HL-60/S4 (cell line): ENCODE results near the gene IL15RA.
"Not testable (repeated sequence)": the region's sequence is repeated elsewhere in the genome, so short reads cannot be mapped to it uniquely, and the experiment has no call there.

Experiments used
- in situ Hi-C: fragments of 300-500 bp; cut with MboI; formaldehyde crosslinking; loops from 2 replicates; pipeline ENCODE4 v1.14.3; 2022; ENCODE audit warnings: low sequenced_read_pairs

Gene IL15RA

GRCh38 chr10:5971315-5971832 lies 6.0 kb downstream of the IL15RA start:
- in situ Hi-C loops, result no loop called here

- in situ Hi-C loops, result no loop called here
Measured at GRCh38 chr10:5970527-5970926, 6.8 kb downstream of the IL15RA start.

- in situ Hi-C loops, result no loop called here
Measured at GRCh38 chr10:5970066-5970465, 7.3 kb downstream of the IL15RA start.

- in situ Hi-C loops, result no loop called here
Measured at GRCh38 chr10:5968681-5969453, 8.5 kb downstream of the IL15RA start.

GRCh38 chr10:5968037-5968680 lies 9.2 kb downstream of the IL15RA start:
- in situ Hi-C loops, result no loop called here

GRCh38 chr10:5965266-5965665 lies 12.1 kb downstream of the IL15RA start:
- in situ Hi-C loops, result no loop called here

GRCh38 chr10:5964736-5965135 lies 12.6 kb downstream of the IL15RA start:
- in situ Hi-C loops, result no loop called here

GRCh38 chr10:5963591-5963990 lies 13.8 kb downstream of the IL15RA start:
- in situ Hi-C loops, result no loop called here

- in situ Hi-C loops, result no loop called here
Measured at GRCh38 chr10:5963071-5963470, 14.3 kb downstream of the IL15RA start.

- in situ Hi-C loops, result not testable (repeated sequence)
Measured at GRCh38 chr10:5962358-5962940, 14.9 kb downstream of the IL15RA start.

GRCh38 chr10:5961405-5962100 lies 15.8 kb downstream of the IL15RA start:
- in situ Hi-C loops, result no loop called here

- in situ Hi-C loops, result not testable (repeated sequence)
Measured at GRCh38 chr10:5960973-5961275, 16.4 kb downstream of the IL15RA start.

GRCh38 chr10:5960070-5960972 lies 17.0 kb downstream of the IL15RA start:
- in situ Hi-C loops, result no loop called here

- in situ Hi-C loops, result no loop called here
Measured at GRCh38 chr10:5959581-5960069, 17.7 kb downstream of the IL15RA start.

- in situ Hi-C loops, result no loop called here
Measured at GRCh38 chr10:5959142-5959541, 18.2 kb downstream of the IL15RA start.

GRCh38 chr10:5958675-5959074 lies 18.7 kb downstream of the IL15RA start:
- in situ Hi-C loops, result no loop called here

- in situ Hi-C loops, result no loop called here
Measured at GRCh38 chr10:5958077-5958476, 19.3 kb downstream of the IL15RA start.

GRCh38 chr10:5956146-5956936 lies 21.0 kb downstream of the IL15RA start:
- in situ Hi-C loops, result no loop called here

- in situ Hi-C loops, result no loop called here
Measured at GRCh38 chr10:5953676-5954075, 23.7 kb downstream of the IL15RA start.
